ENCODE measurements around the gene DDX11. TPM values are rescaled to one million over a fixed set of nuclear protein-coding genes. Genes with fewer than 3 reads are reported as not detected.
"Not testable (repeated sequence)": the region's sequence is repeated elsewhere in the genome, so short reads cannot be mapped to it uniquely, and the experiment has no call there.

Gene DDX11
- total and polyA plus RNA-seq, 2 of the 4 experiments (the other 2 are of a cell fraction): 10.8 to 17.6 TPM

DNA sequence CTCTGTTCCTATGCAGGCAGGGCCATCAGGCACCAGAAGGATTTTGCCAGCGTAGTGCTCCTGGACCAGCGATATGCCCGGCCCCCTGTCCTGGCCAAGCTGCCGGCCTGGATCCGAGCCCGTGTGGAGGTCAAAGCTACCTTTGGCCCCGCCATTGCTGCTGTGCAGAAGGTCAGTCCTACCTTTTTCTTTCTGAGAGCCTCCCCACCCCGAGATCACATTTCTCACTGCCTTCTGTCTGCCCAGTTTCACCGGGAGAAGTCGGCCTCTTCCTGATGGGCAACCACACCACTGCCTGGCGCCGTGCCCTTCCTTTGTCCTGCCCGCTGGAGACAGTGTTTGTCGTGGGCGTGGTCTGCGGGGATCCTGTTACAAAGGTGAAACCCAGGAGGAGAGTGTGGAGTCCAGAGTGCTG, 29.9 kb downstream of the DDX11 start:
- H3K27ac ChIP-seq (ENCODE audit: insufficient read depth, low read length); H2BK15ac ChIP-seq (ENCODE audit: low read depth, low read length); H3K4ac ChIP-seq (ENCODE audit: low read depth, low read length); H2AK9ac ChIP-seq (replicated peaks; ENCODE audit: low read depth, low read length, poor library complexity); H2AK5ac ChIP-seq (ENCODE audit: low read depth, low read length); H3K36me3 ChIP-seq (ENCODE audit: control insufficient read depth, insufficient read depth, low read length); CTCF ChIA-PET; ATAC-seq (ENCODE audit: low read depth); intact Hi-C loops (cut with micrococcal nuclease); H3K4me3 ChIP-seq (ENCODE audit: insufficient read depth, low read depth, low read length); H3K79me1 ChIP-seq (ENCODE audit: low read depth in 1 of 2, low read length in 2 of 2); H3K9me1 ChIP-seq (ENCODE audit: insufficient read depth, low read length); H3K14ac ChIP-seq (replicated peaks; ENCODE audit: low read depth, low read length); H3K9me3 ChIP-seq (ENCODE audit: control insufficient read depth, insufficient read depth, low read length); H4K91ac ChIP-seq (ENCODE audit: insufficient read depth, low read depth, low read length); H2AFZ ChIP-seq (replicated peaks; ENCODE audit: low read length, poor library complexity); H3K18ac ChIP-seq (ENCODE audit: low read depth, low read length); H4K8ac ChIP-seq (ENCODE audit: low read depth in 2 of 2, low read length in 2 of 2); H3K4me2 ChIP-seq (ENCODE audit: low read depth, low read length); H3K4me1 ChIP-seq (ENCODE audit: control insufficient read depth, insufficient read depth, low read length); dilution Hi-C loops (cut with HindIII; ENCODE audit: low sequenced_read_pairs, unreplicated experiment); H3K27me3 ChIP-seq (ENCODE audit: control insufficient read depth, insufficient read depth, low read length); H3K23ac ChIP-seq (ENCODE audit: low read depth, low read length); DNase-seq; H3K56ac ChIP-seq (ENCODE audit: extremely low read depth, insufficient read depth, low read length); H2BK20ac ChIP-seq (ENCODE audit: low read depth, low read length); in situ Hi-C loops (cut with MboI; ENCODE audit: low sequenced_read_pairs); BruUV-seq (replicated peaks); H4K20me1 ChIP-seq (ENCODE audit: insufficient read depth, low read length); H2BK120ac ChIP-seq (ENCODE audit: low read depth, low read length); H4K5ac ChIP-seq (ENCODE audit: low read depth, low read length); H3K9ac ChIP-seq (ENCODE audit: low read depth, low read length); H2BK5ac ChIP-seq (ENCODE audit: low read depth, low read length, poor library complexity, severe bottlenecking); POLR2A ChIA-PET (ENCODE audit: unreplicated experiment): not testable (repeated sequence)
- 89% methylated on average over 9 of the region's 16 CpGs; no CpG with 5 or more reads in 1 of the 2 experiments for WGBS, 2 experiments (ENCODE audit: extremely low coverage in 2 of 2, insufficient read length in 1 of 2)

DNA sequence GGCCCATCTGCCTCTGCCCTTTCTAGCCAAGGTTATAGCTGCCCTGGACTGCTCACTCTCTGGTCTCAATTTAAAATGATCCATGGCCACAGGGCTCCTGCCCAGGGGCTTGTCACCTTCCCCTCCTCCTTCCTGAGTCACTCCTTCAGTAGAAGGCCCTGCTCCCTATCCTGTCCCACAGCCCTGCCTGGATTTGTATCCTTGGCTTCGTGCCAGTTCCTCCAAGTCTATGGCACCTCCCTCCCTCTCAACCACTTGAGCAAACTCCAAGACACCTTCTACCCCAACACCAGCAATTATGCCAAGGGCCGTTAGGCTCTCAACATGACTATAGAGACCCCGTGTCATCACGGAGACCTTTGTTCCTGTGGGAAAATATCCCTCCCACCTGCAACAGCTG, 30.6 kb downstream of the DDX11 start:
- H3K4me3 ChIP-seq (ENCODE audit: insufficient read depth, low read depth, low read length); H3K9me3 ChIP-seq (ENCODE audit: control insufficient read depth, insufficient read depth, low read length); dilution Hi-C loops (cut with HindIII; ENCODE audit: low sequenced_read_pairs, unreplicated experiment); H4K20me1 ChIP-seq (ENCODE audit: insufficient read depth, low read length); H2BK15ac ChIP-seq (ENCODE audit: low read depth, low read length); in situ Hi-C loops (cut with MboI; ENCODE audit: low sequenced_read_pairs); H3K23ac ChIP-seq (ENCODE audit: low read depth, low read length); H4K5ac ChIP-seq (ENCODE audit: low read depth, low read length); H2AFZ ChIP-seq (replicated peaks; ENCODE audit: low read length, poor library complexity); H2BK120ac ChIP-seq (ENCODE audit: low read depth, low read length); H3K9ac ChIP-seq (ENCODE audit: low read depth, low read length); CTCF ChIA-PET; H3K14ac ChIP-seq (replicated peaks; ENCODE audit: low read depth, low read length); intact Hi-C loops (cut with micrococcal nuclease); ATAC-seq (ENCODE audit: low read depth); DNase-seq; H2BK20ac ChIP-seq (ENCODE audit: low read depth, low read length); H3K56ac ChIP-seq (ENCODE audit: extremely low read depth, insufficient read depth, low read length); H3K4me1 ChIP-seq (ENCODE audit: control insufficient read depth, insufficient read depth, low read length); H3K27me3 ChIP-seq (ENCODE audit: control insufficient read depth, insufficient read depth, low read length); H3K27ac ChIP-seq (ENCODE audit: insufficient read depth, low read length); BruUV-seq (replicated peaks); H2AK5ac ChIP-seq (ENCODE audit: low read depth, low read length); H3K79me1 ChIP-seq (ENCODE audit: low read depth in 1 of 2, low read length in 2 of 2); H3K36me3 ChIP-seq (ENCODE audit: control insufficient read depth, insufficient read depth, low read length); H2BK5ac ChIP-seq (ENCODE audit: low read depth, low read length, poor library complexity, severe bottlenecking); H4K91ac ChIP-seq (ENCODE audit: insufficient read depth, low read depth, low read length); POLR2A ChIA-PET (ENCODE audit: unreplicated experiment); H3K4me2 ChIP-seq (ENCODE audit: low read depth, low read length); H4K8ac ChIP-seq (ENCODE audit: low read depth in 2 of 2, low read length in 2 of 2); H3K18ac ChIP-seq (ENCODE audit: low read depth, low read length); H2AK9ac ChIP-seq (replicated peaks; ENCODE audit: low read depth, low read length, poor library complexity); H3K9me1 ChIP-seq (ENCODE audit: insufficient read depth, low read length); H3K4ac ChIP-seq (ENCODE audit: low read depth, low read length): not testable (repeated sequence)
- no CpG with 5 or more reads among the region's 4 CpGs for WGBS, 2 experiments (ENCODE audit: extremely low coverage in 2 of 2, insufficient read length in 1 of 2)

All from IMR-90 (cell line).